H1 (cell line): Measurements from ENCODE around the gene CPSF2. TPM values are rescaled to one million over a fixed set of nuclear protein-coding genes. Genes with fewer than 3 reads are reported as not detected.

Source experiments
- CTCF ChIA-PET: fragments of 300-600 bp; sonication (Branson Sonifier 250); formaldehyde crosslinking; loops from one replicate; lab custom pipeline; 2021; ENCODE audit not compliant: partially characterized antibody; lab: Charles Lee
- POLR2A ChIA-PET: fragments of 300-600 bp; sonication (Branson Sonifier 250); formaldehyde crosslinking; loops from one replicate; lab custom pipeline; 2021; ENCODE audit warnings: inconsistent platforms; ENCODE audit not compliant: partially characterized antibody; lab: Charles Lee
- DNase-seq, 2 experiments: peaks; one replicate each; pipeline versions ENCODE4 v3.0.0 to v3.0.0-alpha.2; 2010 to 2022; ENCODE audit warnings: low spot score in 2 of 2, low read depth in 1 of 2, mixed read lengths in 1 of 2
- FAIRE-seq: peaks from 2 replicates; lab custom pipeline; 2011; peaks lifted over from hg19 to GRCh38; lab: Jason Lieb, UNC
- H2AFZ ChIP-seq: 2 replicates; pipeline ENCODE4 v1.8.1; 2012; ENCODE audit warnings: low read length, inconsistent platforms
- H2AK5ac ChIP-seq: 2 replicates; pipeline ENCODE4 v1.6.1; 2013; ENCODE audit warnings: low read depth, low read length
- H2BK120ac ChIP-seq: replicated peaks from 2 replicates; pipeline ENCODE3; 2013; ENCODE audit warnings: low read depth, low read length, inconsistent platforms
- H2BK12ac ChIP-seq: 2 replicates; pipeline ENCODE4 v1.6.1; 2013; ENCODE audit warnings: low read depth, low read length
- H2BK15ac ChIP-seq: 2 replicates; pipeline ENCODE4 v1.6.1; 2013; ENCODE audit warnings: low read length
- H2BK20ac ChIP-seq: 2 replicates; pipeline ENCODE4 v1.6.1; 2013; ENCODE audit warnings: low read length
- H2BK5ac ChIP-seq: 2 replicates; pipeline ENCODE4 v1.6.1; 2013; ENCODE audit warnings: low read depth, low read length
- H3K14ac ChIP-seq: 2 replicates; pipeline ENCODE4 v1.6.1; 2013; ENCODE audit warnings: inconsistent platforms; ENCODE audit not compliant: insufficient read length
- H3K18ac ChIP-seq: 2 replicates; pipeline ENCODE4 v1.6.1; 2013; ENCODE audit warnings: low read length; ENCODE audit errors: extremely low read depth
- H3K23ac ChIP-seq: 2 replicates; pipeline ENCODE4 v1.6.1; 2013; ENCODE audit warnings: inconsistent platforms; ENCODE audit not compliant: insufficient read length
- H3K23me2 ChIP-seq: 2 replicates; pipeline ENCODE4 v1.6.1; 2013; ENCODE audit warnings: low read depth, low read length
- H3K27ac ChIP-seq: 2 replicates; pipeline ENCODE4 v1.6.1; 2011; ENCODE audit warnings: low read depth, low read length, inconsistent platforms
- H3K27me3 ChIP-seq, 4 experiments: replicated peaks in 1 of 4; 1 replicate in 1 of 4; 2 replicates in 3 of 4; pipeline versions ENCODE4 v1.6.1 to v1.8.1; 2011 to 2013; ENCODE audit warnings: low read length in 3 of 4, mild to moderate bottlenecking in 3 of 4, inconsistent platforms in 2 of 4, mixed read lengths in 2 of 4, moderate library complexity in 1 of 4; ENCODE audit not compliant: control insufficient read depth in 3 of 4, insufficient read depth in 3 of 4; ENCODE audit errors: extremely low read depth in 1 of 4
- H3K36me3 ChIP-seq, 4 experiments: 2 replicates each; pipeline versions ENCODE4 v1.6.1 to v1.8.1; 2011 to 2013; ENCODE audit warnings: mild to moderate bottlenecking in 4 of 4, low read length in 3 of 4, moderate library complexity in 2 of 4, control low read depth in 1 of 4, inconsistent platforms in 1 of 4; ENCODE audit not compliant: insufficient read depth in 4 of 4, control insufficient read depth in 2 of 4
- H3K4ac ChIP-seq: replicated peaks from 2 replicates; pipeline ENCODE3; 2013; ENCODE audit warnings: low read length, low read depth, mixed read lengths, inconsistent platforms; ENCODE audit not compliant: insufficient read length
- H3K4me1 ChIP-seq, 4 experiments: replicated peaks in 1 of 4; 1 replicate in 1 of 4; 2 replicates in 3 of 4; pipeline versions ENCODE4 v1.6.1 to v1.8.1; 2011 to 2013; ENCODE audit warnings: low read length in 3 of 4, inconsistent platforms in 2 of 4, mixed read lengths in 1 of 4; ENCODE audit not compliant: insufficient read depth in 4 of 4, control insufficient read depth in 3 of 4
- H3K4me2 ChIP-seq, 2 experiments: 2 replicates each; pipeline versions ENCODE4 v1.6.1 to v1.8.1; 2011 to 2013; ENCODE audit warnings: low read depth in 2 of 2, low read length in 2 of 2, control low read depth in 1 of 2, inconsistent platforms in 1 of 2, mild to moderate bottlenecking in 1 of 2; ENCODE audit not compliant: insufficient read depth in 1 of 2
- H3K4me3 ChIP-seq, 4 experiments: fragments of 200-600, 300-600 bp in 1 of 4; sonication (generic), shearing (Covaris generic), sonication (Bioruptor Twin) in 1 of 4; 2 replicates each; pipeline versions ENCODE4 v1.5.1 to v1.8.1; 2011 to 2016; ENCODE audit warnings: low read length in 4 of 4, low read depth in 3 of 4, control low read depth in 2 of 4, inconsistent platforms in 2 of 4, mild to moderate bottlenecking in 2 of 4, mixed read lengths in 1 of 4, moderate library complexity in 1 of 4; ENCODE audit not compliant: insufficient read depth in 2 of 4; ENCODE audit errors: extremely low read depth in 1 of 4
- H3K56ac ChIP-seq: replicated peaks from 2 replicates; pipeline ENCODE3; 2013; ENCODE audit warnings: low read depth, mild to moderate bottlenecking, mixed read lengths, low read length, inconsistent platforms; ENCODE audit not compliant: insufficient read length
- H3K79me1 ChIP-seq: 2 replicates; pipeline ENCODE4 v1.6.1; 2013; ENCODE audit warnings: low read depth, low read length, control low read depth
- H3K79me2 ChIP-seq, 2 experiments: 2 replicates each; pipeline versions ENCODE4 v1.6.1 to v1.8.1; 2012 to 2013; ENCODE audit warnings: low read length in 2 of 2, mild to moderate bottlenecking in 2 of 2, inconsistent platforms in 1 of 2; ENCODE audit not compliant: insufficient read depth in 2 of 2, control insufficient read depth in 1 of 2
- H3K9ac ChIP-seq, 4 experiments: replicated peaks in 1 of 4; 1 replicate in 1 of 4; 2 replicates in 3 of 4; pipeline versions ENCODE4 v1.6.1 to v1.8.1; 2011 to 2013; ENCODE audit warnings: low read depth in 3 of 4, low read length in 3 of 4, control low read depth in 2 of 4, mild to moderate bottlenecking in 2 of 4, moderate library complexity in 2 of 4, inconsistent platforms in 1 of 4; ENCODE audit errors: extremely low read depth in 1 of 4
- H3K9me3 ChIP-seq, 2 experiments: 2 replicates each; pipeline versions ENCODE4 v1.6.1 to v1.8.1; 2012 to 2013; ENCODE audit warnings: mild to moderate bottlenecking in 2 of 2, moderate library complexity in 2 of 2, control low read depth in 1 of 2, inconsistent platforms in 1 of 2, low read depth in 1 of 2, low read length in 1 of 2, mixed read lengths in 1 of 2; ENCODE audit not compliant: insufficient read depth in 2 of 2
- H4K20me1 ChIP-seq, 2 experiments: replicated peaks in 1 of 2; 2 replicates each; pipeline versions ENCODE3 to v1.8.1; 2011 to 2013; ENCODE audit warnings: inconsistent platforms in 2 of 2, low read length in 2 of 2, mild to moderate bottlenecking in 1 of 2; ENCODE audit not compliant: insufficient read depth in 2 of 2, control insufficient read depth in 1 of 2
- H4K5ac ChIP-seq: 2 replicates; pipeline ENCODE4 v1.6.1; 2013; ENCODE audit warnings: low read length, low read depth, mixed read lengths, inconsistent platforms; ENCODE audit not compliant: insufficient read length
- H4K8ac ChIP-seq: 2 replicates; pipeline ENCODE4 v1.8.0; 2013; ENCODE audit warnings: mild to moderate bottlenecking, moderate library complexity, low read length, inconsistent platforms; ENCODE audit not compliant: insufficient read depth; ENCODE audit errors: extremely low read depth
- H4K91ac ChIP-seq: replicated peaks from 2 replicates; pipeline ENCODE3; 2013; ENCODE audit warnings: low read length, mixed read lengths, inconsistent platforms; ENCODE audit not compliant: insufficient read length
- CHD1 ChIP-seq: IDR thresholded peaks from 2 replicates; pipeline ENCODE4 v1.6.1; 2012; ENCODE audit warnings: low read depth, low read length, improper control_type of control experiment
- CHD2 ChIP-seq: IDR thresholded peaks from 2 replicates; pipeline ENCODE4 v1.6.1; 2012; ENCODE audit warnings: low read length, improper control_type of control experiment
- CTBP2 ChIP-seq: IDR thresholded peaks from 2 replicates; pipeline ENCODE4 v1.7.0; 2011; ENCODE audit warnings: borderline replicate concordance, mild to moderate bottlenecking, moderate library complexity, mixed read lengths, low read length; ENCODE audit not compliant: insufficient read depth, insufficient read length
- PHF8 ChIP-seq: fragments of 200-600 bp; sonication (generic); conservative IDR thresholded peaks from 2 replicates; pipeline ENCODE4 v1.7.1; 2012; ENCODE audit warnings: low read depth, mild to moderate bottlenecking, inconsistent platforms, low read length, moderate library complexity
- POLR2A ChIP-seq, 2 experiments: IDR thresholded peaks; 1 replicate in 1 of 2; 2 replicates in 1 of 2; pipeline ENCODE4 v1.6.1; 2011; ENCODE audit warnings: low read depth in 2 of 2, low read length in 2 of 2, mild to moderate bottlenecking in 2 of 2; ENCODE audit errors: control extremely low read depth in 1 of 2
- POU5F1 ChIP-seq: IDR thresholded peaks from 2 replicates; pipeline ENCODE4 v1.6.1; 2011; ENCODE audit warnings: low read depth, mild to moderate bottlenecking, low read length, moderate library complexity
- RBBP5 ChIP-seq: IDR thresholded peaks from 2 replicates; pipeline ENCODE4 v1.7.1; 2012; ENCODE audit warnings: low read depth, mild to moderate bottlenecking, inconsistent platforms, low read length, moderate library complexity, borderline replicate concordance
- SAP30 ChIP-seq: fragments of 300-600 bp; sonication (generic); IDR thresholded peaks from 2 replicates; pipeline ENCODE4 v1.7.1; 2012; ENCODE audit warnings: low read length, moderate library complexity, mild to moderate bottlenecking, inconsistent platforms; ENCODE audit not compliant: insufficient read depth, insufficient replicate concordance
- SIRT6 ChIP-seq: IDR thresholded peaks from one replicate; pipeline ENCODE4 v1.7.1; 2012; ENCODE audit warnings: low read length, inconsistent platforms
- TBP ChIP-seq: IDR thresholded peaks from 2 replicates; pipeline ENCODE4 v1.6.1; 2011; ENCODE audit warnings: low read depth, low read length, improper control_type of control experiment
- YY1 ChIP-seq: IDR thresholded peaks from 2 replicates; pipeline ENCODE4 v1.6.1; 2011; ENCODE audit warnings: low read depth, mild to moderate bottlenecking, low read length
- ZNF274 ChIP-seq: IDR thresholded peaks from 2 replicates; pipeline ENCODE4 v1.7.0; 2012; ENCODE audit warnings: low read length, borderline replicate concordance; ENCODE audit errors: extremely low read depth
- WGBS, 2 experiments: shearing (Covaris generic) in 1 of 2; methylation state at CpG; one replicate each; pipeline versions ENCODE4 v1.1.6 to v1.1.7; 2013 to 2015; ENCODE audit warnings: low lambda C conversion rate in 2 of 2, mixed read lengths in 2 of 2, inconsistent platforms in 1 of 2, low coverage in 1 of 2, missing lambda C conversion rate in 1 of 2; ENCODE audit not compliant: insufficient replicate concordance in 2 of 2, insufficient coverage in 1 of 2, insufficient read length in 1 of 2; ENCODE audit errors: extremely low coverage in 1 of 2, missing lambda C conversion rate in 1 of 2; 5-methylcytosine and 5-hydroxymethylcytosine counted together
- polyA plus RNA-seq, 7 experiments: library from polyadenylated mRNA; depleted of rRNA in 3 of 7; stranded (reverse) in 5 of 7; unstranded in 2 of 7; fragments of >200 nt in 5 of 7; fragments of 200-250 nt in 2 of 7; gene quantifications; 1 replicate in 5 of 7; 2 replicates in 1 of 7; 4 replicates in 1 of 7; pipeline versions ENCODE4 v1.2.1 to v1.2.3, GENCODE V29; 2011 to 2013; ENCODE audit warnings: missing spikeins in 2 of 7, mixed read lengths in 2 of 7
- total RNA-seq: library from RNA; stranded (reverse); fragmentation: NEBNext Ultra II Directional; extraction: Animal tissue kit (Norgen Biotek cat#: 25700); gene quantifications from 2 replicates; pipeline ENCODE4 v1.2.1, GENCODE V29; 2021
- TF ChIP-seq, protein P1 (sequence below): IDR thresholded peaks from 2 replicates; pipeline ENCODE4 v1.6.1; 2012; ENCODE audit warnings: low read length, inconsistent platforms

The CPSF2 gene
- total and polyA plus RNA-seq, 2 of the 8 experiments (the other 6 are each of a cell fraction or from before 2014, with no cell fraction given) = 11.3 to 130 TPM

DNA sequence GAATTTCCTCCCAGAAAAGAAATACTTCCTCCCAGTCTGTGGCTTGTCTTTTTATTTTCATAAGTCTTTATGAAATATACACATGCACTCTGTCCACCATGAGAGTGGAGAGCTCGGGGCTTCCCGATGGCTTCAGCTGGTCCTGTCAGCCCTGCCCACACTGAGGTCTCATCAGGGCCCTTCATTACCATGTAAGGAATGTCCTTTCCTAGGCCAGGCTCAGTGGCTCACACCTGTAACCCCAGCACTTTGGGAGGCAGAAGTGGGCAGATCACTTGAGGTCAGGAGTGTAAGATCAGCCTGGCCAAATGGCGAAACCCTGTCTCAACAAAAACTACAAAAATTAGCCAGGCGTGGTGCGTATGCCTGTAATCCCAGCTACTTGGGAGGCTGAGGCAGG is 77.0 kb downstream of the CPSF2 start:
- H3K9me3 ChIP-seq = no peaks in the 10 kb centered on the region
- peak overlapping the region in 1 of 2 experiments; percentile 56; a peak in 1 of 4 replicates for H3K4me2 ChIP-seq
- no peaks in the 10 kb centered on the region for H3K36me3 ChIP-seq
- H3K4me1 ChIP-seq = peaks cover 0 to 10% (median 2%) of the 10 kb centered on the region in 4 experiments; a peak in 3 of 7 replicates
- no peaks in the 10 kb centered on the region; the same call in 1 of the 2 replicates for H3K23me2 ChIP-seq
- no peak overlapping the region for H3K14ac ChIP-seq
- H3K9ac ChIP-seq = no peak overlapping the region
- no peaks in the 10 kb centered on the region for H3K79me2 ChIP-seq
- no peak overlapping the region for H4K8ac ChIP-seq
- no peak overlapping the region for H2BK5ac ChIP-seq
- no peaks in the 10 kb centered on the region for H4K20me1 ChIP-seq
- no peak overlapping the region for H4K5ac ChIP-seq
- no peak overlapping the region for H3K4me3 ChIP-seq
- H3K23ac ChIP-seq = no peak overlapping the region
- CTCF ChIA-PET = interaction anchor here (0.7 to 3.6 kb wide), 5 partner anchors 8 to 154 kb away, joined by 3 to 13 read pairs (median 4); no protein-coding TSS in a partner anchor
- no peaks in the 10 kb centered on the region for H3K79me1 ChIP-seq
- no peak overlapping the region for H4K91ac ChIP-seq
- no peak overlapping the region for H3K27ac ChIP-seq
- no peak overlapping the region for H2BK15ac ChIP-seq
- POLR2A ChIA-PET = interaction anchor here (1.0 to 1.3 kb wide), 2 partner anchors 9 to 125 kb away, joined by 3 to 4 read pairs; no protein-coding TSS in a partner anchor
- H2BK20ac ChIP-seq = no peak overlapping the region
- FAIRE-seq (peak; percentile 50), DNase-seq (no peak)
- H3K27me3 ChIP-seq = no peaks in the 10 kb centered on the region; a peak in 3 of 7 replicates
- H3K18ac ChIP-seq = no peak overlapping the region
- H3K4ac ChIP-seq = no peak overlapping the region
- H2AFZ ChIP-seq = no peak overlapping the region
- H2AK5ac ChIP-seq = no peak overlapping the region
- no peak overlapping the region for H2BK120ac ChIP-seq
- 80% methylated on average over 5 of the region's 5 CpGs; no CpG with 5 or more reads in 1 of the 2 experiments for WGBS, 2 experiments
- 0 out of 2 replicates have a peak overlapping the region, but pooled peaks have one; percentile 84 for H2BK12ac ChIP-seq
- no peak overlapping the region for H3K56ac ChIP-seq
- TF ChIP-seq, protein P1, sequence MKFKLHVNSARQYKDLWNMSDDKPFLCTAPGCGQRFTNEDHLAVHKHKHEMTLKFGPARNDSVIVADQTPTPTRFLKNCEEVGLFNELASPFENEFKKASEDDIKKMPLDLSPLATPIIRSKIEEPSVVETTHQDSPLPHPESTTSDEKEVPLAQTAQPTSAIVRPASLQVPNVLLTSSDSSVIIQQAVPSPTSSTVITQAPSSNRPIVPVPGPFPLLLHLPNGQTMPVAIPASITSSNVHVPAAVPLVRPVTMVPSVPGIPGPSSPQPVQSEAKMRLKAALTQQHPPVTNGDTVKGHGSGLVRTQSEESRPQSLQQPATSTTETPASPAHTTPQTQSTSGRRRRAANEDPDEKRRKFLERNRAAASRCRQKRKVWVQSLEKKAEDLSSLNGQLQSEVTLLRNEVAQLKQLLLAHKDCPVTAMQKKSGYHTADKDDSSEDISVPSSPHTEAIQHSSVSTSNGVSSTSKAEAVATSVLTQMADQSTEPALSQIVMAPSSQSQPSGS = no peak
- TF ChIP-seq CHD1 (no peak), CHD2 (no peak), YY1 (no peak), ZNF274 (no peak), CTBP2 (no peak), SAP30 (no peak), TBP (no peak), RBBP5 (no peak), SIRT6 (no peak), POU5F1 (no peak), PHF8 (no peak), POLR2A (IDR thresholded peaks at IDR 0.05; ENCODE audit: control extremely low read depth in 1 of 2, low read depth in 2 of 2, low read length in 2 of 2) (no peak)
